Esophagus squamous epithelium (tissue), 5 donors: ENCODE measurements around the gene CEMIP. TPM values are rescaled to one million over a fixed set of nuclear protein-coding genes. Genes with fewer than 3 reads are reported as not detected.

ENCODE experiments used
- DNase-seq: peaks from one replicate; lab custom pipeline; 2025; lab: John Stamatoyannopoulos, UW
- H3K27ac ChIP-seq, 4 donors: fragments of 200-600 bp; sonication (generic); one replicate each; pipeline ENCODE4 v1.5.1; 2016 to 2019; ENCODE audit warnings: mild to moderate bottlenecking in 1 of 4
- H3K27me3 ChIP-seq, 4 donors: fragments of 200-600 bp; sonication (generic); 1 replicate in 3 of 4; 2 replicates in 1 of 4; pipeline versions ENCODE4 v1.5.1 to v1.6.0; 2017 to 2021; ENCODE audit warnings: antibody characterized with exemption in 1 of 4
- H3K36me3 ChIP-seq, 3 donors: fragments of 200-600 bp; sonication (generic); one replicate each; pipeline ENCODE4 v1.5.1; 2016 to 2019
- H3K4me1 ChIP-seq, 3 donors: fragments of 200-600 bp; sonication (generic); one replicate each; pipeline ENCODE4 v1.5.1; 2017 to 2019
- H3K4me3 ChIP-seq, 4 donors: fragments of 200-600 bp; sonication (generic); 1 replicate in 3 of 4; 2 replicates in 1 of 4; pipeline ENCODE4 v1.5.1; 2016 to 2019; ENCODE audit warnings: mild to moderate bottlenecking in 2 of 4, moderate library complexity in 1 of 4
- H3K9me3 ChIP-seq, 3 donors: fragments of 200-600 bp; sonication (generic); one replicate each; pipeline ENCODE4 v1.5.1; 2016 to 2019
- CTCF ChIP-seq, 6 experiments: fragments of 450-650 bp in 4 of 6; fragments of 200-600 bp in 2 of 6; sonication (generic) in 2 of 6; IDR thresholded peaks; one replicate each; pipeline ENCODE4 v1.5.1; 2016 to 2019; ENCODE audit warnings: antibody characterized with exemption in 6 of 6, mild to moderate bottlenecking in 4 of 6, moderate library complexity in 4 of 6
- POLR2A ChIP-seq, 4 donors: fragments of 450-650 bp; IDR thresholded peaks; one replicate each; pipeline ENCODE4 v1.6.1; 2017; ENCODE audit warnings: antibody characterized with exemption in 4 of 4, mild to moderate bottlenecking in 4 of 4, moderate library complexity in 3 of 4
- WGBS, 2 donors: methylation state at CpG; one replicate each; pipeline ENCODE4 v1.1.5; 2018; 5-methylcytosine and 5-hydroxymethylcytosine counted together
- intact Hi-C: fragments of 100-400 bp; cut with DNase I; formaldehyde crosslinking; loops from one replicate; pipeline ENCODE4 v1.15.0; 2022
- total RNA-seq, 4 donors: library from RNA; depleted of rRNA; stranded (reverse); fragments of >200 nt; gene quantifications; one replicate each; pipeline ENCODE4 v1.1.0, GENCODE V29; 2016
- donor health status: DM: yes; HTN: yes; CAD: no.

The CEMIP gene
- total RNA-seq, 4 donors from 2014 or later = 2.8 to 13.5 (median 7.6) TPM

- Histone ChIP-seq H3K9me3 (no peaks in the 10 kb centered on the region), H3K4me3 (no peak overlapping the region), H3K4me1 (no peaks in the 10 kb centered on the region), H3K27ac (no peak overlapping the region), H3K36me3 (peaks cover 0 to 25% (median 0%) of the 10 kb centered on the region in 3 donors), H3K27me3 (no peaks in the 10 kb centered on the region)
- DNase-seq = no peak
- 52 to 61% methylated on average over 4 of the region's 4 CpGs for WGBS, 2 donors
- TF ChIP-seq POLR2A (IDR thresholded peaks at IDR 0.05) (no peak), CTCF (IDR thresholded peaks at IDR 0.05) (no peak)
- intact Hi-C loops = no loop called here
These were observed 108.0 kb downstream of the CEMIP start for GRCh38 chr15:80887148-80887547.

GRCh38 chr15:80888846-80889245, 109.7 kb downstream of the CEMIP start:
- Histone ChIP-seq H3K27me3 (no peaks in the 10 kb centered on the region), H3K4me1 (no peaks in the 10 kb centered on the region), H3K36me3 (peaks cover 0 to 22% (median 0%) of the 10 kb centered on the region in 3 donors), H3K4me3 (no peak overlapping the region), H3K27ac (no peak overlapping the region), H3K9me3 (no peaks in the 10 kb centered on the region)
- no peak for DNase-seq
- TF ChIP-seq CTCF (IDR thresholded peaks at IDR 0.05) (no peak), POLR2A (IDR thresholded peaks at IDR 0.05) (no peak)
- intact Hi-C loops = no loop called here
- 70 to 92% methylated on average over 3 of the region's 3 CpGs for WGBS, 2 donors

- intact Hi-C loops = no loop called here
- 77% methylated on average over 8 of the region's 8 CpGs for WGBS, 2 donors
- H3K36me3 ChIP-seq = peaks cover 0 to 19% (median 0%) of the 10 kb centered on the region in 3 donors
- H3K27me3 ChIP-seq = no peaks in the 10 kb centered on the region
- no peaks in the 10 kb centered on the region for H3K9me3 ChIP-seq
- H3K4me3 ChIP-seq = no peak overlapping the region
- DNase-seq = no peak
- no peak overlapping the region for H3K27ac ChIP-seq
- no peaks in the 10 kb centered on the region for H3K4me1 ChIP-seq
- TF ChIP-seq POLR2A (IDR thresholded peaks at IDR 0.05) = no peak
- TF ChIP-seq CTCF (IDR thresholded peaks at IDR 0.05) = no peak
These were observed 111.3 kb downstream of the CEMIP start for GRCh38 chr15:80890341-80891005.

- intact Hi-C loops = no loop called here
- H3K36me3 ChIP-seq = peaks cover 0 to 24% (median 0%) of the 10 kb centered on the region in 3 donors
- peaks cover 0 to 5% (median 3%) of the 10 kb centered on the region in 3 donors for H3K9me3 ChIP-seq
- H3K27ac ChIP-seq = no peak overlapping the region
- H3K4me1 ChIP-seq = no peaks in the 10 kb centered on the region
- no peaks in the 10 kb centered on the region for H3K27me3 ChIP-seq
- no peak overlapping the region for H3K4me3 ChIP-seq
- no peak for TF ChIP-seq CTCF (IDR thresholded peaks at IDR 0.05)
- TF ChIP-seq POLR2A (IDR thresholded peaks at IDR 0.05) = no peak
- no peak for DNase-seq
These were observed 111.8 kb downstream of the CEMIP start for GRCh38 chr15:80891006-80891405.

- no peaks in the 10 kb centered on the region for H3K27me3 ChIP-seq
- H3K4me3 ChIP-seq = no peak overlapping the region
- no peaks in the 10 kb centered on the region for H3K4me1 ChIP-seq
- H3K36me3 ChIP-seq = peaks cover 0 to 35% (median 0%) of the 10 kb centered on the region in 3 donors
- no peak for DNase-seq
- WGBS, 2 donors = 83 to 86% methylated on average over 4 to 5 of the region's 5 CpGs
- H3K27ac ChIP-seq = no peak overlapping the region
- intact Hi-C loops = no loop called here
- peaks cover 0 to 7% (median 5%) of the 10 kb centered on the region in 3 donors for H3K9me3 ChIP-seq
- TF ChIP-seq POLR2A (IDR thresholded peaks at IDR 0.05) (no peak), CTCF (IDR thresholded peaks at IDR 0.05) (no peak)
These were observed 113.2 kb downstream of the CEMIP start for GRCh38 chr15:80892414-80892813.
